Liver (tissue), 9 donors: ENCODE data around the gene ANKDD1B. TPM values are rescaled to one million over a fixed set of nuclear protein-coding genes. Genes with fewer than 3 reads are reported as not detected.

Experiments
- DNase-seq: peaks from one replicate; pipeline ENCODE4 v3.0.0-alpha.2; 2017; ENCODE audit warnings: low spot score
- H3K27ac ChIP-seq, 2 donors: one replicate each; pipeline ENCODE4 v1.7.0; 2013; ENCODE audit warnings: inconsistent platforms in 2 of 2, low read length in 2 of 2, control low read depth in 1 of 2, low read depth in 1 of 2, mild to moderate bottlenecking in 1 of 2
- H3K27me3 ChIP-seq, 4 donors: one replicate each; pipeline versions ENCODE4 v1.6.1 to v1.7.0; 2013; ENCODE audit warnings: low read length in 3 of 4, inconsistent platforms in 1 of 4, mild to moderate bottlenecking in 1 of 4, moderate library complexity in 1 of 4; ENCODE audit not compliant: control insufficient read depth in 4 of 4, insufficient read depth in 4 of 4
- H3K36me3 ChIP-seq, 4 donors: one replicate each; pipeline versions ENCODE4 v1.6.1 to v1.7.0; 2013; ENCODE audit warnings: low read length in 3 of 4, mild to moderate bottlenecking in 3 of 4, low read depth in 1 of 4, moderate library complexity in 1 of 4; ENCODE audit not compliant: control insufficient read depth in 4 of 4, insufficient read depth in 3 of 4
- H3K4me1 ChIP-seq, 4 donors: one replicate each; pipeline versions ENCODE4 v1.6.1 to v1.7.0; 2013; ENCODE audit warnings: low read length in 3 of 4, mild to moderate bottlenecking in 3 of 4, moderate library complexity in 1 of 4; ENCODE audit not compliant: control insufficient read depth in 4 of 4, insufficient read depth in 4 of 4
- H3K4me3 ChIP-seq, 3 donors: one replicate each; pipeline versions ENCODE4 v1.6.1 to v1.7.0; 2013; ENCODE audit warnings: low read length in 3 of 3, control low read depth in 1 of 3, low read depth in 1 of 3, mild to moderate bottlenecking in 1 of 3
- H3K9ac ChIP-seq, 2 donors: one replicate each; pipeline ENCODE4 v1.7.0; 2013; ENCODE audit warnings: low read length in 2 of 2, mild to moderate bottlenecking in 2 of 2, moderate library complexity in 2 of 2, control low read depth in 1 of 2, low read depth in 1 of 2
- H3K9me3 ChIP-seq, 4 donors: one replicate each; pipeline versions ENCODE4 v1.6.1 to v1.7.0; 2013; ENCODE audit warnings: low read length in 3 of 4; ENCODE audit not compliant: control insufficient read depth in 4 of 4
- CTCF ChIP-seq: fragments of 150-350 bp; IDR thresholded peaks from 2 replicates; pipeline ENCODE4 v1.5.1; 2017; ENCODE audit warnings: improper control_type of control experiment, low read depth, low read length; ENCODE audit not compliant: missing input control
- EGR1 ChIP-seq, 2 donors: IDR thresholded peaks; 2 replicates each; pipeline ENCODE4 v1.6.1; 2016 to 2018; ENCODE audit warnings: antibody characterized with exemption in 2 of 2, low read depth in 2 of 2
- FOXA1 ChIP-seq: IDR thresholded peaks from 2 replicates; pipeline ENCODE4 v1.6.1; 2016; ENCODE audit warnings: antibody characterized with exemption
- FOXA2 ChIP-seq: IDR thresholded peaks from 2 replicates; pipeline ENCODE4 v1.6.1; 2016; ENCODE audit warnings: antibody characterized with exemption
- GABPA ChIP-seq, 2 donors: IDR thresholded peaks in 1 of 2; conservative IDR thresholded peaks in 1 of 2; 2 replicates each; pipeline ENCODE4 v1.6.1; 2016; ENCODE audit warnings: antibody characterized with exemption in 2 of 2, mild to moderate bottlenecking in 1 of 2, moderate library complexity in 1 of 2
- JUND ChIP-seq, 2 donors: IDR thresholded peaks; 2 replicates each; pipeline ENCODE4 v1.6.1; 2016; ENCODE audit warnings: antibody characterized with exemption in 2 of 2
- MAX ChIP-seq: IDR thresholded peaks from 2 replicates; pipeline ENCODE4 v1.6.1; 2016; ENCODE audit warnings: antibody characterized with exemption
- NR2F2 ChIP-seq: IDR thresholded peaks from 2 replicates; pipeline ENCODE4 v1.6.1; 2016; ENCODE audit warnings: antibody characterized with exemption
- RXRA ChIP-seq, 2 donors: IDR thresholded peaks; 2 replicates each; pipeline ENCODE4 v1.6.1; 2017 to 2018; ENCODE audit warnings: antibody characterized with exemption in 2 of 2, mild to moderate bottlenecking in 1 of 2
- SP1 ChIP-seq: IDR thresholded peaks from 2 replicates; pipeline ENCODE4 v1.6.1; 2018; ENCODE audit warnings: antibody characterized with exemption, mild to moderate bottlenecking
- TAF1 ChIP-seq: conservative IDR thresholded peaks from 2 replicates; pipeline ENCODE4 v1.6.1; 2016; ENCODE audit warnings: antibody characterized with exemption, mild to moderate bottlenecking
- YY1 ChIP-seq: IDR thresholded peaks from 2 replicates; pipeline ENCODE4 v1.6.1; 2016; ENCODE audit warnings: antibody characterized with exemption, mild to moderate bottlenecking
- WGBS: extraction: QIAGEN DNeasy Blood & Tissue Kit; methylation state at CpG from one replicate; pipeline ENCODE4 v1.1.7; 2013; 5-methylcytosine and 5-hydroxymethylcytosine counted together
- polyA plus RNA-seq, 2 donors: library from polyadenylated mRNA; stranded (reverse) in 1 of 2; unstranded in 1 of 2; fragments of 200-250 nt in 1 of 2; fragments of >200 nt in 1 of 2; fragmentation: Nextera tagmentation in 1 of 2; extraction: Ambion mirVana in 1 of 2; gene quantifications; one replicate each; pipeline versions ENCODE4 v1.2.1 to v1.2.3, GENCODE V29; 2013 to 2015
- total RNA-seq, 2 donors: library from RNA; depleted of rRNA; stranded (reverse); fragments of >200 nt; gene quantifications; one replicate each; pipeline ENCODE4 v1.2.3, GENCODE V29; 2014
- donor health status: healthy.
- donor health status: healthy.
- donor health status: healthy.
- donor health status: healthy.
- donor health status: healthy.

ANKDD1B gene
- total and polyA plus RNA-seq, 4 donors = 0.05 to 1.4 (median 0.52) TPM

GRCh38 chr5:75662061-75662460 lies 50.8 kb downstream of the ANKDD1B start (continued):
- TF ChIP-seq CTCF (no peak), FOXA1 (no peak), EGR1 (IDR thresholded peaks at IDR 0.05; ENCODE audit: low read depth in 2 of 2) (no peak), YY1 (no peak), GABPA (IDR thresholded peaks at IDR 0.05 in 1 of 2, conservative IDR thresholded peaks at IDR 0.05 in 1 of 2) (no peak)

GRCh38 chr5:75663579-75664284 lies 52.5 kb downstream of the ANKDD1B start:
- Histone ChIP-seq H3K4me3 (no peak overlapping the region), H3K36me3 (no peaks in the 10 kb centered on the region), H3K9ac (no peak overlapping the region), H3K27me3 (no peaks in the 10 kb centered on the region), H3K9me3 (no peaks in the 10 kb centered on the region), H3K4me1 (peaks cover 0 to 3% (median under 1%) of the 10 kb centered on the region in 4 donors), H3K27ac (no peak overlapping the region)
- TF ChIP-seq CTCF = no peak
- no peak for TF ChIP-seq JUND (IDR thresholded peaks at IDR 0.05)
- no peak for DNase-seq
- WGBS = 94% methylated on average over 12 of the region's 12 CpGs

GRCh38 chr5:75664979-75665378 lies 53.7 kb downstream of the ANKDD1B start:
- no peak overlapping the region for H3K27ac ChIP-seq
- H3K4me1 ChIP-seq = peaks cover 0 to 15% (median 4%) of the 10 kb centered on the region in 4 donors
- H3K9me3 ChIP-seq = no peaks in the 10 kb centered on the region
- no peak overlapping the region for H3K9ac ChIP-seq
- no peak overlapping the region for H3K4me3 ChIP-seq
- WGBS = 97% methylated on average over 2 of the region's 2 CpGs
- TF ChIP-seq SP1 = no peak
- TF ChIP-seq EGR1 (IDR thresholded peaks at IDR 0.05; ENCODE audit: low read depth in 2 of 2) = no peak
- TF ChIP-seq FOXA1 = no peak
- TF ChIP-seq NR2F2 = no peak
- TF ChIP-seq RXRA (IDR thresholded peaks at IDR 0.05) = no peak
- TF ChIP-seq FOXA2 = no peak
- no peak for TF ChIP-seq TAF1
- TF ChIP-seq MAX = no peak
- no peak for DNase-seq
- no peaks in the 10 kb centered on the region for H3K36me3 ChIP-seq
- H3K27me3 ChIP-seq = no peaks in the 10 kb centered on the region
